Epithelial cell of proximal tubule (primary cell): ENCODE results near the gene NUDT1. TPM values are rescaled to one million over a fixed set of nuclear protein-coding genes. Genes with fewer than 3 reads are reported as not detected.

Experiments used
- DNase-seq: peaks from one replicate; pipeline ENCODE4 v3.0.0-alpha.2; 2011; ENCODE audit warnings: low read depth
- H3K4me3 ChIP-seq: 2 replicates; pipeline ENCODE4 v1.5.1; 2011; ENCODE audit warnings: low read depth, mild to moderate bottlenecking, low read length
- CTCF ChIP-seq: conservative IDR thresholded peaks from 2 replicates; pipeline ENCODE4 v1.5.1; 2012; ENCODE audit warnings: low read depth, mild to moderate bottlenecking, low read length
- total RNA-seq: library from RNA; depleted of rRNA; stranded (reverse); fragments of >200 nt; gene quantifications from 2 replicates; pipeline ENCODE4 v1.2.3, GENCODE V29; 2015

The NUDT1 gene
- total RNA-seq, 1 donor from 2014 or later, result 39.1 TPM

- no peak overlapping the region for H3K4me3 ChIP-seq
- DNase-seq, result no peak
- TF ChIP-seq CTCF, result no peak
These were observed 12.6 kb downstream of the NUDT1 start for GRCh38 chr7:2254429-2255144.

- TF ChIP-seq CTCF, result no peak
- no peak for DNase-seq
These were observed 13.4 kb downstream of the NUDT1 start for GRCh38 chr7:2255145-2256139.

GRCh38 chr7:2256306-2257045 lies 14.4 kb downstream of the NUDT1 start:
- no peak overlapping the region for H3K4me3 ChIP-seq
- no peak for DNase-seq
- TF ChIP-seq CTCF, result no peak

More at GRCh38 chr7:2255145-2256139, 13.4 kb downstream of the NUDT1 start:
- H3K4me3 ChIP-seq, result no peak overlapping the region

DNA sequence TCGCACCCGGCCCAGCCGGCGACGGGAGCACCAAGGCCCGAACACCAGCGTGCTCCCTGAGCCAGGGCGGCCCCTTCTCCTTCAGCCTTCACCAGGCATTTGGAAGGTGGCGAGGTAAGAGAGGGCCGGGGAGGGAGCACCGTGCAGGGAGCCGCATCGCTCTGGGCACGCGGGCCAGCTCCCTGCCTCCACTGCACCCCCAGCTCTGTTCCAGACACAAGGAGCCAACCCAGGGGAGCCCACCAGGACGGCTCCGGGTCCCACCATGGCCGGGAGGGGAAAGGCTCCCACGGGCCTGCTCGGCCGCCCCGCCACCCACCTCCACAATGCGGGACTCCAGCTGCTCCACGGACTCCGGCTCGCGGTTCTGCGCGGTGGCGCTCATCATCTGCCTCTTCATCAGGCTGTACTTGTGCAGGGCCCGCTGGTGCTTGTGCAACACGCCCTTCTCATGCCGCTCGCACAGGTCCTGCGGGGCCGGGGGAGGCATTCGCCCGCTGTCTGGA lies 15.1 kb downstream of the NUDT1 start:
- no peak for TF ChIP-seq CTCF
- DNase-seq, result no peak
- H3K4me3 ChIP-seq, result no peak overlapping the region

- no peak for TF ChIP-seq CTCF
- no peak overlapping the region for H3K4me3 ChIP-seq
- DNase-seq, result no peak
These were observed 15.6 kb downstream of the NUDT1 start for GRCh38 chr7:2257651-2258050.

- no peak for TF ChIP-seq CTCF
- no peak overlapping the region for H3K4me3 ChIP-seq
- no peak for DNase-seq
These were observed 16.8 kb downstream of the NUDT1 start for GRCh38 chr7:2258661-2259365.
